ENCODE results near the gene ADAM12. TPM values are rescaled to one million over a fixed set of nuclear protein-coding genes. Genes with fewer than 3 reads are reported as not detected.

ADAM12 gene
- total and polyA plus RNA-seq, 10 of the 15 experiments (the other 5 are each of a cell fraction or from before 2014, with no cell fraction given): under 0.01 to 0.62 (median 0.04) TPM; not detected in 5

- POLR2A ChIA-PET: no interaction called here
- no peak for ATAC-seq
- FAIRE-seq: no peak
Observed at GRCh38 chr10:126233182-126234148, 154.8 kb downstream of the ADAM12 start.

More at GRCh38 chr10:126233182-126234148, 154.8 kb downstream of the ADAM12 start:
- in situ Hi-C loops (cut with MboI): no loop called here
- Histone ChIP-seq H3K9ac (ENCODE audit: control insufficient read depth, insufficient read depth, low read length) (no peak overlapping the region), H4K20me1 (ENCODE audit: control insufficient read depth, insufficient read depth) (no peaks in the 10 kb centered on the region), H3K9me3 (replicated peaks; ENCODE audit: control insufficient read depth, insufficient read depth, low read length) (no peaks in the 10 kb centered on the region), H3K27me3 (replicated peaks in 1 of 2; ENCODE audit: control insufficient read depth in 2 of 2, insufficient read depth in 2 of 2, low read length in 1 of 2) (no peaks in the 10 kb centered on the region), H2AFZ (ENCODE audit: control insufficient read depth, low read depth, low read length) (no peak overlapping the region), H3K79me2 (ENCODE audit: control insufficient read depth, insufficient read depth, low read length) (no peaks in the 10 kb centered on the region), H3K4me2 (ENCODE audit: control insufficient read depth, insufficient read depth) (no peak overlapping the region), H3K4me3 (no peak overlapping the region), H3K36me3 (ENCODE audit: control insufficient read depth in 2 of 2, insufficient read depth in 2 of 2, low read length in 1 of 2) (no peaks in the 10 kb centered on the region), H3K27ac (ENCODE audit: control insufficient read depth, insufficient read depth) (no peak overlapping the region), H3K4me1 (ENCODE audit: control insufficient read depth, insufficient read depth, low read length) (no peaks in the 10 kb centered on the region)
- ChIA-PET CTCF (no interaction called here), RAD21 (ENCODE audit: unreplicated experiment) (no interaction called here), SMC1A (ENCODE audit: uncharacterized antibody, unreplicated experiment) (no interaction called here)
- TF ChIP-seq, protein P1, sequence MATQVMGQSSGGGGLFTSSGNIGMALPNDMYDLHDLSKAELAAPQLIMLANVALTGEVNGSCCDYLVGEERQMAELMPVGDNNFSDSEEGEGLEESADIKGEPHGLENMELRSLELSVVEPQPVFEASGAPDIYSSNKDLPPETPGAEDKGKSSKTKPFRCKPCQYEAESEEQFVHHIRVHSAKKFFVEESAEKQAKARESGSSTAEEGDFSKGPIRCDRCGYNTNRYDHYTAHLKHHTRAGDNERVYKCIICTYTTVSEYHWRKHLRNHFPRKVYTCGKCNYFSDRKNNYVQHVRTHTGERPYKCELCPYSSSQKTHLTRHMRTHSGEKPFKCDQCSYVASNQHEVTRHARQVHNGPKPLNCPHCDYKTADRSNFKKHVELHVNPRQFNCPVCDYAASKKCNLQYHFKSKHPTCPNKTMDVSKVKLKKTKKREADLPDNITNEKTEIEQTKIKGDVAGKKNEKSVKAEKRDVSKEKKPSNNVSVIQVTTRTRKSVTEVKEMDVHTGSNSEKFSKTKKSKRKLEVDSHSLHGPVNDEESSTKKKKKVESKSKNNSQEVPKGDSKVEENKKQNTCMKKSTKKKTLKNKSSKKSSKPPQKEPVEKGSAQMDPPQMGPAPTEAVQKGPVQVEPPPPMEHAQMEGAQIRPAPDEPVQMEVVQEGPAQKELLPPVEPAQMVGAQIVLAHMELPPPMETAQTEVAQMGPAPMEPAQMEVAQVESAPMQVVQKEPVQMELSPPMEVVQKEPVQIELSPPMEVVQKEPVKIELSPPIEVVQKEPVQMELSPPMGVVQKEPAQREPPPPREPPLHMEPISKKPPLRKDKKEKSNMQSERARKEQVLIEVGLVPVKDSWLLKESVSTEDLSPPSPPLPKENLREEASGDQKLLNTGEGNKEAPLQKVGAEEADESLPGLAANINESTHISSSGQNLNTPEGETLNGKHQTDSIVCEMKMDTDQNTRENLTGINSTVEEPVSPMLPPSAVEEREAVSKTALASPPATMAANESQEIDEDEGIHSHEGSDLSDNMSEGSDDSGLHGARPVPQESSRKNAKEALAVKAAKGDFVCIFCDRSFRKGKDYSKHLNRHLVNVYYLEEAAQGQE (IDR thresholded peaks at IDR 0.05; ENCODE audit: low read depth, low read length): no peak
- no peak for TF ChIP-seq MTA2 (IDR thresholded peaks at IDR 0.05; ENCODE audit: low read depth)
- no peak for TF ChIP-seq ZNF24 (IDR thresholded peaks at IDR 0.05)
- no peak for TF ChIP-seq PAX8 (IDR thresholded peaks at IDR 0.05)
- TF ChIP-seq, protein P2, sequence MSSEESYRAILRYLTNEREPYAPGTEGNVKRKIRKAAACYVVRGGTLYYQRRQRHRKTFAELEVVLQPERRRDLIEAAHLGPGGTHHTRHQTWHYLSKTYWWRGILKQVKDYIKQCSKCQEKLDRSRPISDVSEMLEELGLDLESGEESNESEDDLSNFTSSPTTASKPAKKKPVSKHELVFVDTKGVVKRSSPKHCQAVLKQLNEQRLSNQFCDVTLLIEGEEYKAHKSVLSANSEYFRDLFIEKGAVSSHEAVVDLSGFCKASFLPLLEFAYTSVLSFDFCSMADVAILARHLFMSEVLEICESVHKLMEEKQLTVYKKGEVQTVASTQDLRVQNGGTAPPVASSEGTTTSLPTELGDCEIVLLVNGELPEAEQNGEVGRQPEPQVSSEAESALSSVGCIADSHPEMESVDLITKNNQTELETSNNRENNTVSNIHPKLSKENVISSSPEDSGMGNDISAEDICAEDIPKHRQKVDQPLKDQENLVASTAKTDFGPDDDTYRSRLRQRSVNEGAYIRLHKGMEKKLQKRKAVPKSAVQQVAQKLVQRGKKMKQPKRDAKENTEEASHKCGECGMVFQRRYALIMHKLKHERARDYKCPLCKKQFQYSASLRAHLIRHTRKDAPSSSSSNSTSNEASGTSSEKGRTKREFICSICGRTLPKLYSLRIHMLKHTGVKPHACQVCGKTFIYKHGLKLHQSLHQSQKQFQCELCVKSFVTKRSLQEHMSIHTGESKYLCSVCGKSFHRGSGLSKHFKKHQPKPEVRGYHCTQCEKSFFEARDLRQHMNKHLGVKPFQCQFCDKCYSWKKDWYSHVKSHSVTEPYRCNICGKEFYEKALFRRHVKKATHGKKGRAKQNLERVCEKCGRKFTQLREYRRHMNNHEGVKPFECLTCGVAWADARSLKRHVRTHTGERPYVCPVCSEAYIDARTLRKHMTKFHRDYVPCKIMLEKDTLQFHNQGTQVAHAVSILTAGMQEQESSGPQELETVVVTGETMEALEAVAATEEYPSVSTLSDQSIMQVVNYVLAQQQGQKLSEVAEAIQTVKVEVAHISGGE (CRISPR knock-in tag; IDR thresholded peaks at IDR 0.05): no peak
- TF ChIP-seq POU2F2 (IDR thresholded peaks at IDR 0.05; ENCODE audit: borderline replicate concordance, low read depth, low read length): no peak
- intact Hi-C loops (cut with micrococcal nuclease; ENCODE audit: unreplicated experiment): no loop called here
- 23% methylated on average over 15 of the region's 15 CpGs for WGBS (ENCODE audit: insufficient coverage, insufficient replicate concordance, low lambda C conversion rate, missing lambda C conversion rate)
- BruUV-seq (replicated peaks): no TSS peak
- DNase-seq (ENCODE audit: low read depth, low spot score): no peak

All from GM12878 (cell line).